H1 (cell line): ENCODE data around the gene PPIG.

ENCODE experiments used
- CBX5 ChIP-seq: fragments of 300-800, 300-1000 bp; sonication (generic); IDR thresholded peaks from 2 replicates; pipeline ENCODE4 v1.7.1; 2016; ENCODE audit warnings: antibody characterized with exemption, low read length, low read depth
- CTCF ChIP-seq, 3 experiments: IDR thresholded peaks; 1 replicate in 2 of 3; 2 replicates in 1 of 3; pipeline versions ENCODE4 v1.5.1 to v1.6.1; 2011; ENCODE audit warnings: low read length in 3 of 3, mild to moderate bottlenecking in 3 of 3, inconsistent platforms in 2 of 3, low read depth in 1 of 3, moderate library complexity in 1 of 3; ENCODE audit not compliant: insufficient read depth in 1 of 3; ENCODE audit errors: control extremely low read depth in 1 of 3
- EP300 ChIP-seq, 2 experiments: IDR thresholded peaks; 1 replicate in 1 of 2; 2 replicates in 1 of 2; pipeline ENCODE4 v1.6.1; 2011 to 2012; ENCODE audit warnings: low read depth in 2 of 2, low read length in 2 of 2, mild to moderate bottlenecking in 2 of 2, borderline replicate concordance in 1 of 2, inconsistent platforms in 1 of 2, moderate library complexity in 1 of 2
- EZH2 ChIP-seq: fragments of 200-600 bp; sonication (generic); IDR thresholded peaks from 2 replicates; pipeline ENCODE4 v1.7.1; 2012; ENCODE audit warnings: low read depth, mild to moderate bottlenecking, moderate library complexity, low read length, inconsistent platforms; ENCODE audit not compliant: severe bottlenecking
- KDM1A ChIP-seq: fragments of 200-600, 300-600 bp; sonication (generic); IDR thresholded peaks from 2 replicates; pipeline ENCODE4 v1.7.1; 2016; ENCODE audit warnings: mild to moderate bottlenecking, low read length, borderline replicate concordance
- KDM5A ChIP-seq: fragments of 200-600 bp; IDR thresholded peaks from 2 replicates; pipeline ENCODE4 v1.7.1; 2012; ENCODE audit warnings: mild to moderate bottlenecking, low read length, inconsistent platforms, mixed read lengths
- NRF1 ChIP-seq: IDR thresholded peaks from 2 replicates; pipeline ENCODE4 v1.6.1; 2011; ENCODE audit warnings: mild to moderate bottlenecking, low read depth, low read length, improper control_type of control experiment
- POLR2A ChIP-seq, 2 experiments: IDR thresholded peaks; 1 replicate in 1 of 2; 2 replicates in 1 of 2; pipeline ENCODE4 v1.6.1; 2011; ENCODE audit warnings: low read depth in 2 of 2, low read length in 2 of 2, mild to moderate bottlenecking in 2 of 2; ENCODE audit errors: control extremely low read depth in 1 of 2
- POLR2AphosphoS5 ChIP-seq: IDR thresholded peaks from 2 replicates; pipeline ENCODE4 v1.6.1; 2011; ENCODE audit warnings: low read depth, low read length
- SP1 ChIP-seq: IDR thresholded peaks from 2 replicates; pipeline ENCODE4 v1.6.1; 2011; ENCODE audit warnings: low read depth, low read length
- SP2 ChIP-seq: IDR thresholded peaks from 2 replicates; pipeline ENCODE4 v1.6.1; 2012; ENCODE audit warnings: mild to moderate bottlenecking, low read length, inconsistent platforms
- TAF1 ChIP-seq: IDR thresholded peaks from 2 replicates; pipeline ENCODE4 v1.6.1; 2011; ENCODE audit warnings: mild to moderate bottlenecking, low read depth, low read length
- TF ChIP-seq, protein P1 (sequence below): IDR thresholded peaks from 2 replicates; pipeline ENCODE4 v1.6.1; 2011; ENCODE audit warnings: low read length, improper control_type of control experiment
- TF ChIP-seq, protein P2 (sequence below): IDR thresholded peaks from 2 replicates; pipeline ENCODE4 v1.6.1; 2012; ENCODE audit warnings: inconsistent platforms

- TF ChIP-seq EP300 (IDR thresholded peaks at IDR 0.05; ENCODE audit: borderline replicate concordance in 1 of 2, low read depth in 2 of 2, low read length in 2 of 2) (no peak), CTCF (IDR thresholded peaks at IDR 0.05; ENCODE audit: control extremely low read depth in 1 of 3, insufficient read depth in 1 of 3, low read depth in 1 of 3, low read length in 3 of 3) (no peak), SP1 (no peak), TAF1 (no peak), KDM1A (no peak), CBX5 (no peak), KDM5A (no peak), EZH2 (no peak), NRF1 (no peak), POLR2AphosphoS5 (no peak), SP2 (no peak), POLR2A (IDR thresholded peaks at IDR 0.05; ENCODE audit: control extremely low read depth in 1 of 2, low read depth in 2 of 2, low read length in 2 of 2) (no peak)
- TF ChIP-seq, protein P1, sequence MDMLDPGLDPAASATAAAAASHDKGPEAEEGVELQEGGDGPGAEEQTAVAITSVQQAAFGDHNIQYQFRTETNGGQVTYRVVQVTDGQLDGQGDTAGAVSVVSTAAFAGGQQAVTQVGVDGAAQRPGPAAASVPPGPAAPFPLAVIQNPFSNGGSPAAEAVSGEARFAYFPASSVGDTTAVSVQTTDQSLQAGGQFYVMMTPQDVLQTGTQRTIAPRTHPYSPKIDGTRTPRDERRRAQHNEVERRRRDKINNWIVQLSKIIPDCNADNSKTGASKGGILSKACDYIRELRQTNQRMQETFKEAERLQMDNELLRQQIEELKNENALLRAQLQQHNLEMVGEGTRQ, result no peak
- TF ChIP-seq, protein P2, sequence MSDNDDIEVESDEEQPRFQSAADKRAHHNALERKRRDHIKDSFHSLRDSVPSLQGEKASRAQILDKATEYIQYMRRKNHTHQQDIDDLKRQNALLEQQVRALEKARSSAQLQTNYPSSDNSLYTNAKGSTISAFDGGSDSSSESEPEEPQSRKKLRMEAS, result no peak
These were observed 10.2 kb upstream of the PPIG start for GRCh38 chr2:169573974-169574299.
